Stimulated activated CD4-positive, alpha-beta T cell treated with anti-CD3 and anti-CD28 coated beads, Interleukin-4, amount 100 ng/mL, for 1 hour (primary cell): ENCODE results near the gene ATP1B2.
"Not testable (repeated sequence)": the region's sequence is repeated elsewhere in the genome, so short reads cannot be mapped to it uniquely, and the experiment has no call there.

Experiments
- DNase-seq: peaks from one replicate; pipeline ENCODE4 v3.0.0-alpha.2; 2020

The ATP1B2 gene

GRCh38 chr17:7650509-7651096, at the start of gene ATP1B2:
Gene ATP1B2, plus strand, starts transcription at chr17:7650926. Its CDS starts 593 bp downstream, at chr17:7651519.
- DNase-seq, result peak; percentile 71

DNA sequence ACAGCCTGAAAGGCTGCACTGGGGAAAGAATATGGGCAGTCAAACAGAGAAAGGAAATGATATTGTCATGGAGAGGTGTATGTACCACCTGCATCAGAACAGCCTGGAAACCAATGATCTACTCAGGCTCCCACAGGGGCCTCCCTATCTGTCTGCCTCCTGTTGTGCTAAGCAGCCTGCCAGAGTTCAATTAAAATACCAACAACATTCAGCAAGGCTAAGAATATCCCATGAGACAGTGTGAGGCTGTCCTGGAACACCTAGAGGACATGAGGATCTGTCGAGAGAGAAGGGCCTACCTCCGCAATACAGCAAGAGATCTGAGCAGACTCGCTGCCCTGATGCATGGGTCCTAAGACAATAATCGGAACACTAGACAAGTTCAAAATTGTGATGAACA, 44.4 kb upstream of the ATP1B2 start:
- DNase-seq, result no peak

GRCh38 chr17:7610641-7611040, 40.1 kb upstream of the ATP1B2 start:
- no peak for DNase-seq

DNA sequence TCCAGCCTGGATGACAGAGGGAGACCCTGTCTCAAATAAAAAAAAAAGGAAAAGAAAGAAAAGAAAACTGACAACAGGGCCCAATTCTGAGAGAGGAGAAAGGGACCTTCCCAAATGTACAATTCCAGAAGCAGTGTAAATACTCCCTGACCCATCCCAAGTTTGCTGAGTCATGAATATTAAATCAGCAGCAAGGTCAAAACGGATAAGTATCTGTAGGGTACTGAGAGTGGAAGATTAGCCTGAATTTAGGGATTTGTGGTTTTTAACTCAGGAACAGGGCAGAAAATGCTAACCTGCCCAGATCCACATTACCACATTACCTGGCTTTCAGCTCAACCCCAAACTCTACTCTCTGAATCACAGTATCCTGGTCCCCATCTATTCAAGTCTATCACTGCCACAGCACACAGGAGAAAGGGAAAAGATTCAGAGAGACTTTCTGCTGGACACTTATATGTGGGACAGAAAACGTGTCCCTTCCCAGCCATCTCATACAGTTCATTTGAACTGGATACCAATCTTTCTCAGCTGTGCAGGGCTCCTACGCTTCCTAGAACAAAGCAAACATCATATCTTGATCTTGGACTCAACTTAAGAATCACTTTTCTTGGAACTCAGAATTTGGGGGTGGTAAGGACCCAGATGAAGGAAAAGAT, 39.0 kb upstream of the ATP1B2 start:
- DNase-seq, result no peak

DNA sequence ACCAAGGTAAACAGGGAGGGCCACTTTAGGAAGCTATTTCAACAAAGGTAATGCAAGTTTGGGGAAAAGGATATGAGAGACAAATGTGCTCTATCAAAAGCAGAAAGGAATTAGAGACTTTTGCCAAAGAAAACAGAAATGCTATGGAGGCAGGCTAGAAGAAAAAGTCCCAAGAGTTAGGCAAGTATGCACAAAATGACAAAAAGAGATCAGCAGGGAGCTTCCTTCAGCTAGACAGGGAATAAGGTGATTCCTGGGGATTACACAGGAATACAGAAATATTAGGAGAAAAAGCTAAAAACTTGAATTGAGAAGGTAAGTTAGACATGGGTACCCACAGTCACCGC, 38.5 kb upstream of the ATP1B2 start:
- no peak for DNase-seq

- DNase-seq, result no peak
Observed at GRCh38 chr17:7613769-7614424, 36.8 kb upstream of the ATP1B2 start.

DNA sequence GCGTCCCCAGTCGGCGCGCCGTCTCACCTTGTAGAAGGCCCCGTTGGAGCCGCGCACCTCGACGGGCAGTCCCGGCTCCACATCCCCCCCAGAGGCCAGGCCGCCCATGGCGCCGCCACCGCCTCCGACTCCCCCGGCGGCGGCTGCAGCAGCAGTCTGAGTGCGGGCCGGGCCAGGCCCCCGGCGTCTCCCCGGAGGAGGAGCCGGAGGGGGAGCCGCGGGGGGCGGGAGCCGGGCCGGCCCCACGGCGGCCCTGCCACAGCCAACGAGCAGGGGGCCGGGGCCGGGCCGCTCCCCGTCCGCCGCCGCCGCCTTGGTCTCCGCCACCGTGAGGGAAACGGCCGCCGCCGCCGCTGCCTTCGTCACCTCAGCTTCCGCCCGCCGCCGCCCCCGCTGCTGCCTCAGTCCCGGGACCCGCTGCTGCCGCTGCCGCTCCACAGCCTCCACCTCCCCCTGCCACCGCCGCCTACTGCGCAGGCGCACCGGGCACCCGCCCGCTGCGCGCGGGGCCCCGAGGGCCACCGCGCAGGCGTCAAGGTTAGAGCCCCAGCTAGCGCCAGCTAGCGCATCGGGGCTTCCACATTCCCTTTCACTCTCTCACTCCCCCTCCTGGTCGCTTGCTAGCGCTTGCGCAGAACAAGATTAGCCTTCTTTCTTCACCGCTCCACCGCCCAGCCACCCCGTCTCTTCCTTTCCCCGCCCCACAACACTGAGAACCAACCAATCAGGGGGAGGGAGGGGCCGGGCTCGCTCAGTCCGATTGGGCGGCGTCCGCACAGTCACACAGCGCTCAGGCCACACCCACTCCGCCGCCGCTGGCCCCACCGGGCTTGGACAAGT, 36.1 kb upstream of the ATP1B2 start, which contains the start of gene FXR2:
TSS of gene FXR2 (minus strand) at position 473 of the 840 bp plus-strand sequence. CDS start at position 108, 365 bp downstream.
- DNase-seq, result peak; percentile 98

DNA sequence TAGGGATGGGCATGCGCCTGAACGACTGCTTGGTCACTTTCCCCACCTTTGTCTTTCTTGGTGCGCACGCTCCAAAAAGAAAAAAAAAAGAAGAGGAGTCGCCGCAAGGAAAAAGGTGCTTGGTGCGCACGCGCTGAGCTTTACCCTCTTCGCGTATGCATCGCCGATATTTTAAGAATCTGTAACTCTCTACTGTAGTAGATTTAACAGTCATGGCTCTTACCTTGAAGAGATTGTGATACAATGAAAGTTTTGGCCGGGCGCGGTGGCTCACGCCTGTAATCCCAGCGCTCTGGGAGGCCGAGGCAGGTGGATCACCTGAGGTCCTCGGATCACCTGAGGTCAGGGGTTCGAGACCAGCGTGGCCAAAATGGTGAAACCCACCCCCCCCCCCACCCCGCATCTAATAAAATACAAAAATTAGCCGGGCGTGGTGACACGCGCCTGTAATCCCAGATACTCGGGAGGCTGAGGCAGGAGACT, 35.4 kb upstream of the ATP1B2 start:
- DNase-seq, result no peak

DNA sequence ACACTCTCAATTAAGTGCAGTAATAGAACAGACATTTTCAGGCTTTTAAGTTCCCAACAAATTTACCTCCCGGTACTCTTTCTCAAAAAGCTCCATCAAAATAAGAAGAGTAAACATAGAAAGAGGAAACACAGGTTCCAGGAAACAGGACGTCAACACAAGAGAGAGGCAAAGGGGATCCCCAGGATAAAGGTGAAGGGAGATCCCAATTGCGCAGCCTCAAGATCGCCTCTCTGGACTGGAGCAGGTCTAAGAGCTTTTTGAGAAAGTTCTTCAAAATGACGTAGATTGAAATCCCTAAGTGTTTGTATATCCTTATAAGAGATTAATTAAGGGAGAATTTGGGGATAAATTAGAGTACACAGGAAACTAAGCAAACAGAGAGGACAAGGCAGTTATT, 32.1 kb upstream of the ATP1B2 start:
- no peak for DNase-seq

GRCh38 chr17:7620835-7621234, 29.9 kb upstream of the ATP1B2 start:
- DNase-seq, result no peak

DNA sequence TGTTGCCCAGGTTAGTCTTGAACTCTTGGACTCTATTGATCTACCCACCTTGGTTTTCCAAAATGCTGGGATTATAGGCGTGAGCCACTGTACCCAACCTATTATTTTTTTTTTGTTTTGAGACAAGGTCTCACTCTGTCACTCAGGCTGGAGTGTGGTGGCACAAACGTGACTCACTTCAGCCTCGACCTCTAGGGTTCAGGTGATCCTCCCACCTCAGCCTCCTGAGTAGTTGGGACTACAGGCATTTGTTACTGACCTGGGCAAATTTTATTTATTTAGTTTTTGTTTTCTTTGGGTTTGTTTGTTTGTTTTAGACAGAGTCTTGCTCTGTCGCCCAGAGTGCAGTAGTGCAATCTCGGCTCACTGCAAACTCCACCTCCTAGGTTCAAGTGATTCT, 27.1 kb upstream of the ATP1B2 start:
- DNase-seq, result no peak

DNA sequence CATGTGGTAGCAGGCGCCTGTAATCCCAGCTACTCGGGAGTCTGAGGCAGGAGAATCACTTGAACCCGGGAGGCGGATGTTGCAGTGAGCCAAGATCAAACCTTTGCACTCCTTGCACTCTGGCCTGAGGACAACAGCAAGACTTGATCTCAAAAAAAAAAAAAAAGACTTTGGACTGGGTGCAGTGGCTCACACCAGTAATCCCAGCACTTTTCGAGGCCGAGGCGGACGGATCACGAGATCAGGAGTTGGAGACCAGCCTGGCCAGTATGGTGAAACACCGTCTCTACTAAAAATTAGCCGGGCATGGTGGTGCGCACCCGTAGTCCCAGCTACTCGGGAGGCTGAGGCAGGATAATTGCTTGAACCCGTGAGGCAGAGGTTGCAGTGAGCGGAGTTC, 25.0 kb upstream of the ATP1B2 start:
- not testable (repeated sequence) for DNase-seq

GRCh38 chr17:7626307-7626706, 24.4 kb upstream of the ATP1B2 start:
- no peak for DNase-seq

- DNase-seq, result no peak
Observed at GRCh38 chr17:7626956-7627249, 23.8 kb upstream of the ATP1B2 start.

DNA sequence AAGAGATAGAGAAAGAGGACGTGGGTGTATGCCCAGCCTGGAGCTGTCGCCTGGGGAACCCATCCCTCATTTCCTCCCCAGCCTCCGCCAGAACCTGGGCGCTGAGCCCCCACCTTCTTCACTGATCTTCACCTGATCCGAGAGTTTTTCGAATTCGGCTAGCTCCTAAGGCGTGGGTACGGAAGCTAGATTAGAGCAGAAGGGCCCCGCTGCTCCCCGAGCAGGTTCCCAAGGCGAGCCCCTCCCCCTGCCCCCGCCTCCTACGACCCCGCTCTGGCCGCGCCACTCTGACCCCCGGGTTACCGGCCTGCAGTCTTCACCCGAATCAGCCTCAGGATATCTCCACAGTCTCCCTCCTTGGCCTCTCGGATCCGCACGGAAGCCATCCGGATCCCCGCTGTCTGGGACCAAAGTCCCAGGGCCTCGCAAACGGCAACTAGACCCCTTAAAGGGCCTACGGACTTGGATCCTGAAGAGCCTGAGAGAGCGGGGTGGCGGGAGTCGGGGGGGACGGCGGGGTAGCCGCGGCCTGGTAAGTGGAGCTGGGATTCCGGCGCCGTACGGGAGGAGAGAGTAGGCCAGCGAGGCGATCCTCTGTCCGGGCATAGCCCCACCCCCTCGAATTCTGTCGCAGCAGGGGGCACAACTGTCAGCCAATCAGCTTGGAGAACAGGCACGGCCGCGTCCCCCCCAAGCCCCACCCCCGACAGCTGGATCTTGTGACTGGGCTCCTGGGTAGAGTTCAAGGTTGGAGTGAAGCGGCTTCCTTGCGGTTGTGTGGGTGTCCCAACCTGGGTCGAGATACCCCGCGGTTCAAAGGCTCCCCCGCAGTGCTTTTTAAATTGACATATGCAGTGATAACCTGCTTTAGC, 23.2 kb upstream of the ATP1B2 start, which contains the start of gene SAT2:
TSS of gene SAT2 (minus strand) at position 572 of the 872 bp plus-strand sequence. CDS start at position 386, 186 bp downstream.
- peak; percentile 77 for DNase-seq

- no peak for DNase-seq
Observed at GRCh38 chr17:7629939-7630571, 20.7 kb upstream of the ATP1B2 start, which contains the start of gene SHBG. Gene SHBG, plus strand, starts transcription at chr17:7630135. Its CDS starts 38 bp downstream, at chr17:7630173.

DNA sequence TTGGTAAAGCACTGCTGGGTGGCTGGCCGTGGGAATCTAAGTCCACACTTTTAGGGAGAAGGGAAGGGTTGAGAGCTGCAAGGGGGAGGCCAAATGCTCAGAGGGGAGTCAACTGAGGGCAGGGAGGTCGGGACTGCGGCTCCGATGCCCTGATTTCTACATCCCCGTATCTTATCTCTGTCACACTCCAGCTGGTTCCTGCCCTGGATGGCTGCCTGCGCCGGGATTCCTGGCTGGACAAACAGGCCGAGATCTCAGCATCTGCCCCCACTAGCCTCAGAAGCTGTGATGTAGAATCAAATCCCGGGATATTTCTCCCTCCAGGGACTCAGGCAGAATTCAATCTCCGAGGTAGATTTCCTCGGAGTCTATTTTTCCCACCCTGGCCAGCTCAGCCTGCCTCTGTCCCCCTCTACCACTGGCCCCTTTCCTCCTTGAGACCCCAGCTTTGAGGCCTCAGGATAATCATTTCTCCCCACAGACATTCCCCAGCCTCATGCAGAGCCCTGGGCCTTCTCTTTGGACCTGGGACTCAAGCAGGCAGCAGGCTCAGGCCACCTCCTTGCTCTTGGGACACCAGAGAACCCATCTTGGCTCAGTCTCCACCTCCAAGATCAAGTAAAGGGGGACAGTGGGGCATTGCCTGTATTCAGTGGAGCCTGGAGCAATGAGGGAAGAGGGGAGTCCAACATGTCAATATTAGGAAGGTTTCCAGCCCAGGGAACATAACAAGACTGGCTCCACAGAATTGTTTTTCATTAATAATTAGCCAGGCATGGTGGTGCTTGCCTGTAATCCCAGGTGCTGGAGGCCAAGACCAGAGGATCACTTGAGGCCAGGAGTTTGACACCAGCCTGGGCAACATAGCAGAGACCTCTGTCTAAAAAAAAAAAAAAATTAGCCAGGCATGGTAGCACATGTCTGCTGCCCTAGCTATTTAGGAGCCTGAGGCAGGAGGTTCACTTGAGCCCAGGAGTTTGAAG, 19.0 kb upstream of the ATP1B2 start:
- DNase-seq, result no peak

GRCh38 chr17:7632492-7632894, 18.2 kb upstream of the ATP1B2 start:
- DNase-seq, result no peak

DNA sequence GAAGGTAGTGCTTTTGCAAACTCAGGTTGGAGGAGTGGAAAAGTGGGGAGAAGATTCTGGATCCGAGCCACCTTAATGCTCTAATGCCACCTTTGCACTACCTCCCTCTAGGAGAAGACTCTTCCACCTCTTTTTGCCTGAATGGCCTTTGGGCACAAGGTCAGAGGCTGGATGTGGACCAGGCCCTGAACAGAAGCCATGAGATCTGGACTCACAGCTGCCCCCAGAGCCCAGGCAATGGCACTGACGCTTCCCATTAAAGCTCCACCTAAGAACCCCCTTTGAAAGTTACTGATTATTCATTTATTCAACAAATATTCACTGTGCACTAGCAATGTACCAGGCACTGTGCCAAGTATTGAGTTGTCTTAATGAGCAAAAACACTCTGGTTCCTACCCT, 17.6 kb upstream of the ATP1B2 start:
- no peak for DNase-seq

DNA sequence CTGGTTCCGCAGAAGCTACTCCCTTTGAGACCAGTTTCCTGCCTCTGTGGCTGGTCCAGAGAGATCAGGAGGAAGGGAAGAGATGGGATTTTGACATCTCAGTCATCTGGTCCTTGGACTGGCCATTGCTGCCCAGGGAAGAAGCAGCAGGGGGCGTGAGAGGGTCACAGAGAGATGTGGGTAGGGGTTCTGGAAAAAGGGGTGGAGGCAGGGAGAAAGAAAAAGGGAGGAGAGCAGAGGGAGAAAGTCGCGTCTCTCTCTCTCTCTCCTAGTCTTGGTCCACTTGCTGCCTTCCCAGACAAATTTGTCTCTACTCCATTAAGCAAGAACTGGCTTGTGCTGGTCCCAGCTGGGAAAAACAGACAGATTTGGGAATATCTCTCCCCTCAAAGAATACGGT, 16.3 kb upstream of the ATP1B2 start:
- DNase-seq, result no peak
